COR-L47 (cell line): Measurements from ENCODE around the gene SPG11.
"Not testable (repeated sequence)": the region's sequence is repeated elsewhere in the genome, so short reads cannot be mapped to it uniquely, and the experiment has no call there.

Experiments
- DNase-seq: peaks from one replicate; lab custom pipeline; 2025; lab: John Stamatoyannopoulos, UW

SPG11 gene

GRCh38 chr15:44663410-44664308 lies at the start of gene SPG11:
TSS of gene SPG11 (minus strand) at chr15:44663662. CDS start at chr15:44663647, 15 bp downstream.
- peak; percentile 98 for DNase-seq

GRCh38 chr15:44712346-44713005 lies 49.0 kb upstream of the SPG11 start:
- peak; percentile 55 for DNase-seq

- DNase-seq, result peak; percentile 14
These were observed 48.4 kb upstream of the SPG11 start for GRCh38 chr15:44711743-44712345.

GRCh38 chr15:44711096-44711742 lies 47.8 kb upstream of the SPG11 start, which contains the start of the genes B2M and PATL2:
TSS of gene B2M (plus strand) at chr15:44711517. CDS start at chr15:44711547, 30 bp downstream.
TSS of gene PATL2 (minus strand) at chr15:44711323. CDS start at chr15:44676490, 34,833 bp downstream.
- DNase-seq, result peak; percentile 93

GRCh38 chr15:44710236-44711095 lies 47.0 kb upstream of the SPG11 start:
- peak; percentile 14 for DNase-seq

GRCh38 chr15:44706946-44707636 lies 43.6 kb upstream of the SPG11 start:
- DNase-seq, result no peak

- no peak for DNase-seq
These were observed 42.9 kb upstream of the SPG11 start for GRCh38 chr15:44706401-44706800.

- no peak for DNase-seq
These were observed 42.5 kb upstream of the SPG11 start for GRCh38 chr15:44705986-44706385.

GRCh38 chr15:44700676-44701075 lies 37.2 kb upstream of the SPG11 start:
- not testable (repeated sequence) for DNase-seq

GRCh38 chr15:44698641-44699040 lies 35.2 kb upstream of the SPG11 start:
- DNase-seq, result no peak

GRCh38 chr15:44697014-44697413 lies 33.6 kb upstream of the SPG11 start:
- DNase-seq, result no peak

- no peak for DNase-seq
These were observed 31.8 kb upstream of the SPG11 start for GRCh38 chr15:44695294-44695693.

GRCh38 chr15:44694416-44694815 lies 31.0 kb upstream of the SPG11 start:
- no peak for DNase-seq

GRCh38 chr15:44692659-44693058 lies 29.2 kb upstream of the SPG11 start:
- no peak for DNase-seq

GRCh38 chr15:44690245-44690644 lies 26.8 kb upstream of the SPG11 start:
- not testable (repeated sequence) for DNase-seq

- not testable (repeated sequence) for DNase-seq
These were observed 25.9 kb upstream of the SPG11 start for GRCh38 chr15:44689318-44689717.

- DNase-seq, result peak; percentile 70
These were observed 19.6 kb upstream of the SPG11 start for GRCh38 chr15:44682809-44683682.

GRCh38 chr15:44682211-44682610 lies 18.7 kb upstream of the SPG11 start:
- DNase-seq, result no peak

- DNase-seq, result no peak
These were observed 13.2 kb upstream of the SPG11 start for GRCh38 chr15:44676676-44677075.
